GM12878 (cell line): ENCODE data around the gene TAC3.

Experiments used
- ASH2L ChIP-seq: fragments of 300-600, 200-600 bp; sonication (generic); IDR thresholded peaks from 2 replicates; pipeline ENCODE4 v1.6.1; 2017; ENCODE audit warnings: low read depth, mild to moderate bottlenecking, borderline replicate concordance
- CHD2 ChIP-seq: IDR thresholded peaks from 2 replicates; pipeline ENCODE4 v1.6.1; 2011; ENCODE audit warnings: low read depth, low read length, improper control_type of control experiment, borderline replicate concordance
- CTCF ChIP-seq, 3 experiments: IDR thresholded peaks in 2 of 3; conservative IDR thresholded peaks in 1 of 3; 2 replicates each; pipeline ENCODE4 v1.5.1; 2011; ENCODE audit warnings: low read depth in 3 of 3, low read length in 3 of 3, mild to moderate bottlenecking in 3 of 3, control low read depth in 2 of 3, moderate library complexity in 2 of 3, inconsistent platforms in 1 of 3, mixed read lengths in 1 of 3; ENCODE audit not compliant: control insufficient read depth in 2 of 3, insufficient read depth in 1 of 3; ENCODE audit errors: extremely low read depth in 1 of 3
- EZH2 ChIP-seq: IDR thresholded peaks from 2 replicates; pipeline ENCODE4 v1.6.1; 2012; ENCODE audit warnings: low read depth, mild to moderate bottlenecking, control low read depth, inconsistent platforms, low read length, borderline replicate concordance; ENCODE audit not compliant: control insufficient read depth
- MXI1 ChIP-seq: fragments of 150-350 bp; IDR thresholded peaks from 2 replicates; pipeline ENCODE4 v1.6.1; 2011; ENCODE audit warnings: low read depth, mild to moderate bottlenecking, inconsistent platforms, low read length, improper control_type of control experiment
- PBX3 ChIP-seq: IDR thresholded peaks from 2 replicates; pipeline ENCODE4 v1.6.1; 2011; ENCODE audit warnings: mild to moderate bottlenecking, low read depth, low read length, moderate library complexity; ENCODE audit not compliant: insufficient replicate concordance
- POLR2AphosphoS2 ChIP-seq: IDR thresholded peaks from 2 replicates; pipeline ENCODE4 v1.6.1; 2011; ENCODE audit warnings: low read depth, mild to moderate bottlenecking, low read length, improper control_type of control experiment, moderate library complexity
- POLR2AphosphoS5 ChIP-seq: IDR thresholded peaks from 2 replicates; pipeline ENCODE4 v1.6.1; 2011; ENCODE audit warnings: mild to moderate bottlenecking, low read length, inconsistent platforms

- TF ChIP-seq CTCF (IDR thresholded peaks at IDR 0.05 in 2 of 3, conservative IDR thresholded peaks at IDR 0.05 in 1 of 3; ENCODE audit: control insufficient read depth in 2 of 3, extremely low read depth in 1 of 3, insufficient read depth in 1 of 3, low read depth in 3 of 3, low read length in 3 of 3) (no peak), EZH2 (no peak), CHD2 (no peak), PBX3 (no peak), MXI1 (no peak), POLR2AphosphoS5 (no peak), ASH2L (no peak), POLR2AphosphoS2 (no peak)
Observed at GRCh38 chr12:56993346-56993745, 23.0 kb downstream of the TAC3 start.
